DOHH2 (cell line): ENCODE data around the gene SH3PXD2A.

ENCODE experiments used
- EZH2phosphoT487 ChIP-seq: fragments of 200-600 bp; sonication (generic); IDR thresholded peaks from 2 replicates; pipeline ENCODE4 v1.6.1; 2017; ENCODE audit warnings: borderline replicate concordance, mild to moderate bottlenecking, antibody characterized with exemption, low read length, moderate library complexity, mixed read lengths
- TF ChIP-seq, protein P1 (sequence below): fragments of 200-600 bp; sonication (generic); IDR thresholded peaks from one replicate; pipeline ENCODE4 v1.5.1; 2014; ENCODE audit warnings: antibody characterized with exemption, mild to moderate bottlenecking, low read depth, low read length; ENCODE audit not compliant: poor library complexity, severe bottlenecking

DNA sequence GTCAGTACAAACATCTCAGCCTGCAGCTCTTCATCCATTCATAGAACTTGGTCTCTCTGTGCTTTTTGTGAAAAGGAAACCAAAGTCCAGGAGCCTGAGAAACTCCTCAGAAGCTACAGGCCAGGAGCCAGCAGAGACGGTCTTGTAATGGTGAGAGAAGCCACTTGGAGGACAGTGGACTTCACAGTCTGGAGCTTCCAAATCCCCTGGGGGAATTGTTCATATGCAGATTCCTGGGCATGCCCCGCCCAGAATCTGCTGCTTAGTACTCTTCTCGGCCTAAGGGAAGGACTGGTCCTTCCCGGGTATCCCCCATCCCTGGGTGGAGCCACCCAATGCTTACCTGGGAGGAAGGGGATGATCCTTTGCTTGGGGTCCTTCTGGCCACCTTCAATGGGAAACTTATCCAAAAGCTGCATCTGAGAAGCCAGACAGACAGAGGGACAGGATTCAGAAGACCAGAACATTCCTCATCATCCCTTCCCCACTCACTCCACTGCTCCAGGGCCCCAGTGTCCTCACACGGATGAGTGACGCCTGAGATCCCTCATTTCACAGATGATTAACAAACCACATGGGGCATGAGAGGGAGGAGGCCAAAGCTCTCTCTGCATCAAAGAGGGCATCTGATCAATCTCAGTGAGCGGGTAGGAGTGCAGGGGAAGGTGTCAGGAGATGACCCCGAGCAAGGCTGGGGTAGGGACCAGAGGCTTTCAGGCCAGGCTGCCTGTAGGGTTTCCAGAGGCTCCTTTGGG lies 88.4 kb downstream of the SH3PXD2A start:
- TF ChIP-seq, protein P1, sequence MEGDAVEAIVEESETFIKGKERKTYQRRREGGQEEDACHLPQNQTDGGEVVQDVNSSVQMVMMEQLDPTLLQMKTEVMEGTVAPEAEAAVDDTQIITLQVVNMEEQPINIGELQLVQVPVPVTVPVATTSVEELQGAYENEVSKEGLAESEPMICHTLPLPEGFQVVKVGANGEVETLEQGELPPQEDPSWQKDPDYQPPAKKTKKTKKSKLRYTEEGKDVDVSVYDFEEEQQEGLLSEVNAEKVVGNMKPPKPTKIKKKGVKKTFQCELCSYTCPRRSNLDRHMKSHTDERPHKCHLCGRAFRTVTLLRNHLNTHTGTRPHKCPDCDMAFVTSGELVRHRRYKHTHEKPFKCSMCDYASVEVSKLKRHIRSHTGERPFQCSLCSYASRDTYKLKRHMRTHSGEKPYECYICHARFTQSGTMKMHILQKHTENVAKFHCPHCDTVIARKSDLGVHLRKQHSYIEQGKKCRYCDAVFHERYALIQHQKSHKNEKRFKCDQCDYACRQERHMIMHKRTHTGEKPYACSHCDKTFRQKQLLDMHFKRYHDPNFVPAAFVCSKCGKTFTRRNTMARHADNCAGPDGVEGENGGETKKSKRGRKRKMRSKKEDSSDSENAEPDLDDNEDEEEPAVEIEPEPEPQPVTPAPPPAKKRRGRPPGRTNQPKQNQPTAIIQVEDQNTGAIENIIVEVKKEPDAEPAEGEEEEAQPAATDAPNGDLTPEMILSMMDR = no peak
- TF ChIP-seq EZH2phosphoT487 = no peak
